ENCODE measurements around the gene LILRB3. TPM values are rescaled to one million over a fixed set of nuclear protein-coding genes. Genes with fewer than 3 reads are reported as not detected.

LILRB3 gene
- total and polyA plus RNA-seq, 7 experiments from 2014 or later, result 0.40 to 76.4 (median 2.1) TPM; not detected in 1

- no peaks in the 10 kb centered on the region for H3K9me3 Mint-ChIP-seq
- Histone ChIP-seq H3K27ac (ENCODE audit: low read depth, low read length) (no peak overlapping the region), H3K36me3 (ENCODE audit: control insufficient read depth in 2 of 3, insufficient read depth in 3 of 3, low read length in 3 of 3) (no peaks in the 10 kb centered on the region), H3K4me3 (ENCODE audit: low read length) (no peak overlapping the region), H3K27me3 (ENCODE audit: control insufficient read depth in 2 of 2, insufficient read depth in 2 of 2, low read length in 2 of 2) (no peaks in the 10 kb centered on the region), H3K4me1 (ENCODE audit: control insufficient read depth in 2 of 2, insufficient read depth in 2 of 2, low read length in 2 of 2) (no peaks in the 10 kb centered on the region), H3K9me3 (ENCODE audit: control insufficient read depth in 2 of 3, low read length in 3 of 3) (no peaks in the 10 kb centered on the region)
- CTCF ChIA-PET, result no interaction called here
- no peaks in the 10 kb centered on the region for H3K4me1 Mint-ChIP-seq
- intact Hi-C loops (cut with micrococcal nuclease), result no loop called here
- H3K4me3 Mint-ChIP-seq, result no peak overlapping the region
- no peak for ATAC-seq
- no peak for DNase-seq
- H3K27ac Mint-ChIP-seq, result no peak overlapping the region
- no peaks in the 10 kb centered on the region for H3K36me3 Mint-ChIP-seq
- H3K27me3 Mint-ChIP-seq, result peaks cover 4 to 15% (median 6%) of the 10 kb centered on the region in 5 donors
- POLR2A ChIA-PET, result no interaction called here
Observed at GRCh38 chr19:54262470-54262869, 39.7 kb upstream of the LILRB3 start.

GRCh38 chr19:54262066-54262465 is 39.3 kb upstream of the LILRB3 start:
- Histone ChIP-seq H3K4me1 (ENCODE audit: control insufficient read depth in 2 of 2, insufficient read depth in 2 of 2, low read length in 2 of 2) (no peaks in the 10 kb centered on the region), H3K4me3 (ENCODE audit: low read length) (no peak overlapping the region), H3K27ac (ENCODE audit: low read depth, low read length) (no peak overlapping the region), H3K9me3 (ENCODE audit: control insufficient read depth in 2 of 3, low read length in 3 of 3) (no peaks in the 10 kb centered on the region), H3K27me3 (ENCODE audit: control insufficient read depth in 2 of 2, insufficient read depth in 2 of 2, low read length in 2 of 2) (no peaks in the 10 kb centered on the region), H3K36me3 (ENCODE audit: control insufficient read depth in 2 of 3, insufficient read depth in 3 of 3, low read length in 3 of 3) (no peaks in the 10 kb centered on the region)
- Mint-ChIP-seq H3K36me3 (no peaks in the 10 kb centered on the region), H3K4me1 (no peaks in the 10 kb centered on the region), H3K4me3 (no peak overlapping the region), H3K27ac (no peak overlapping the region), H3K27me3 (peaks cover 4 to 15% (median 6%) of the 10 kb centered on the region in 5 donors), H3K9me3 (no peaks in the 10 kb centered on the region)
- intact Hi-C loops (cut with micrococcal nuclease), result no loop called here
- ATAC-seq, result no peak
- ChIA-PET CTCF (no interaction called here), POLR2A (no interaction called here)
- no peak for DNase-seq

- POLR2A ChIA-PET, result no interaction called here
- no peaks in the 10 kb centered on the region for H3K9me3 Mint-ChIP-seq
- no peaks in the 10 kb centered on the region for H3K9me3 ChIP-seq (ENCODE audit: control insufficient read depth in 2 of 3, low read length in 3 of 3)
- H3K4me3 Mint-ChIP-seq, result no peak within 1 kb of the TSS
- no peak for ATAC-seq
- DNase-seq, result no peak
- peaks cover 0 to 11% (median 0%) of the 10 kb centered on the region in 5 donors for H3K27me3 Mint-ChIP-seq
- H3K4me3 ChIP-seq (ENCODE audit: low read length), result no peak within 1 kb of the TSS
- no peaks in the 10 kb centered on the region for H3K36me3 Mint-ChIP-seq
- H3K4me1 ChIP-seq (ENCODE audit: control insufficient read depth in 2 of 2, insufficient read depth in 2 of 2, low read length in 2 of 2), result no peaks in the 10 kb centered on the region
- no peak within 1 kb of the TSS for H3K27ac Mint-ChIP-seq
- CTCF ChIA-PET, result no interaction called here
- no peaks in the 10 kb centered on the region for H3K27me3 ChIP-seq (ENCODE audit: control insufficient read depth in 2 of 2, insufficient read depth in 2 of 2, low read length in 2 of 2)
- H3K4me1 Mint-ChIP-seq, result peaks cover 0 to 3% (median 0%) of the 10 kb centered on the region in 7 donors
- H3K27ac ChIP-seq (ENCODE audit: low read depth, low read length), result no peak within 1 kb of the TSS
- no peaks in the 10 kb centered on the region for H3K36me3 ChIP-seq (ENCODE audit: control insufficient read depth in 2 of 3, insufficient read depth in 3 of 3, low read length in 3 of 3)
- intact Hi-C loops (cut with micrococcal nuclease), result no loop called here
Observed at GRCh38 chr19:54257116-54257480, 34.3 kb upstream of the LILRB3 start, which contains the start of gene LILRB5. LILRB5 (minus strand) TSS chr19:54257273; CDS start chr19:54257193, 80 bp downstream.

GRCh38 chr19:54256250-54257115 is 33.7 kb upstream of the LILRB3 start:
- Mint-ChIP-seq H3K4me1 (peaks cover 0 to 3% (median 0%) of the 10 kb centered on the region in 7 donors), H3K36me3 (no peaks in the 10 kb centered on the region), H3K27me3 (peaks cover 0 to 11% (median 0%) of the 10 kb centered on the region in 5 donors), H3K27ac (no peak overlapping the region), H3K9me3 (no peaks in the 10 kb centered on the region), H3K4me3 (no peak overlapping the region)
- no peak for ATAC-seq
- ChIA-PET CTCF (no interaction called here), POLR2A (no interaction called here)
- no peaks in the 10 kb centered on the region for H3K9me3 ChIP-seq (ENCODE audit: control insufficient read depth in 2 of 3, low read length in 3 of 3)
- no peaks in the 10 kb centered on the region for H3K36me3 ChIP-seq (ENCODE audit: control insufficient read depth in 2 of 3, insufficient read depth in 3 of 3, low read length in 3 of 3)
- H3K27me3 ChIP-seq (ENCODE audit: control insufficient read depth in 2 of 2, insufficient read depth in 2 of 2, low read length in 2 of 2), result no peaks in the 10 kb centered on the region
- no peak overlapping the region for H3K4me3 ChIP-seq (ENCODE audit: low read length)
- intact Hi-C loops (cut with micrococcal nuclease), result no loop called here
- no peak for DNase-seq
- no peak overlapping the region for H3K27ac ChIP-seq (ENCODE audit: low read depth, low read length)
- no peaks in the 10 kb centered on the region for H3K4me1 ChIP-seq (ENCODE audit: control insufficient read depth in 2 of 2, insufficient read depth in 2 of 2, low read length in 2 of 2)

GRCh38 chr19:54255105-54255775 is 32.4 kb upstream of the LILRB3 start:
- peaks cover 0 to 3% (median 0%) of the 10 kb centered on the region in 7 donors for H3K4me1 Mint-ChIP-seq
- ATAC-seq, result no peak
- no peak for DNase-seq
- Histone ChIP-seq H3K9me3 (ENCODE audit: control insufficient read depth in 2 of 3, low read length in 3 of 3) (no peaks in the 10 kb centered on the region), H3K4me1 (ENCODE audit: control insufficient read depth in 2 of 2, insufficient read depth in 2 of 2, low read length in 2 of 2) (no peaks in the 10 kb centered on the region), H3K36me3 (ENCODE audit: control insufficient read depth in 2 of 3, insufficient read depth in 3 of 3, low read length in 3 of 3) (no peaks in the 10 kb centered on the region), H3K27me3 (ENCODE audit: control insufficient read depth in 2 of 2, insufficient read depth in 2 of 2, low read length in 2 of 2) (no peaks in the 10 kb centered on the region), H3K27ac (ENCODE audit: low read depth, low read length) (no peak overlapping the region), H3K4me3 (ENCODE audit: low read length) (no peak overlapping the region)
- no peak overlapping the region for H3K27ac Mint-ChIP-seq
- ChIA-PET POLR2A (no interaction called here), CTCF (no interaction called here)
- H3K4me3 Mint-ChIP-seq, result no peak overlapping the region
- H3K27me3 Mint-ChIP-seq, result peaks cover 0 to 11% (median 2%) of the 10 kb centered on the region in 5 donors
- intact Hi-C loops (cut with micrococcal nuclease), result no loop called here
- H3K36me3 Mint-ChIP-seq, result no peaks in the 10 kb centered on the region
- H3K9me3 Mint-ChIP-seq, result no peaks in the 10 kb centered on the region

- Histone ChIP-seq H3K27me3 (ENCODE audit: control insufficient read depth in 2 of 2, insufficient read depth in 2 of 2, low read length in 2 of 2) (no peaks in the 10 kb centered on the region), H3K36me3 (ENCODE audit: control insufficient read depth in 2 of 3, insufficient read depth in 3 of 3, low read length in 3 of 3) (no peaks in the 10 kb centered on the region), H3K9me3 (ENCODE audit: control insufficient read depth in 2 of 3, low read length in 3 of 3) (no peaks in the 10 kb centered on the region), H3K4me3 (ENCODE audit: low read length) (no peak overlapping the region), H3K27ac (ENCODE audit: low read depth, low read length) (no peak overlapping the region), H3K4me1 (ENCODE audit: control insufficient read depth in 2 of 2, insufficient read depth in 2 of 2, low read length in 2 of 2) (no peaks in the 10 kb centered on the region)
- Mint-ChIP-seq H3K4me3 (no peak overlapping the region), H3K36me3 (no peaks in the 10 kb centered on the region), H3K4me1 (peaks cover 0 to 3% (median 0%) of the 10 kb centered on the region in 7 donors), H3K27me3 (peaks cover 0 to 11% (median 3%) of the 10 kb centered on the region in 5 donors), H3K9me3 (no peaks in the 10 kb centered on the region), H3K27ac (no peak overlapping the region)
- CTCF ChIA-PET, result no interaction called here
- intact Hi-C loops (cut with micrococcal nuclease), result no loop called here
- no peak for DNase-seq
- POLR2A ChIA-PET, result no interaction called here
- ATAC-seq, result no peak
Observed at GRCh38 chr19:54254195-54254906, 31.5 kb upstream of the LILRB3 start.
